Measurements from ENCODE around the gene PARP14. TPM values are rescaled to one million over a fixed set of nuclear protein-coding genes. Genes with fewer than 3 reads are reported as not detected.
A peak's percentile ranks its signal among the peaks of the same experiment; 100 is the strongest.

PARP14 gene
- total and polyA plus RNA-seq, 10 of the 15 experiments (the other 5 are each of a cell fraction or from before 2014, with no cell fraction given) = 21.6 to 189 (median 92.7) TPM

DNA sequence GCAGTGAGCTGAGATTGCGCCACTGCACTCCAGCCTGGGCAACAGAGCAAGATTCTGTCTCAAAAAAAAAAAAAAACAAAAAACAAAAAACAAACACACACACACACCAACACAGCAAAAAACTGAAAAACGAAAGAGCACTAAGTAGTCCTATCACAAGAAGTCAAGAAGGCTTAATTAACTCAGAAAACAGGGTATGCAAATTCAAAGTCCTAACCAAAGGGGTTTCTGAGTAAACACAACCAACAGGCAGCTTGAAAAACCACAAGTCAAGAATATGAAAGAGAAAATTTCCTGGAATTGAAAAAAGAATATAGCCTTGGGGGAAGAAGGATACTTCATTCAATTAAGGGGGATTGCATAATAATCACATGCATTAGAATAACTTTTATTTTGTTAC is 37.7 kb upstream of the PARP14 start (continued):
- TF ChIP-seq ZNF622 (IDR thresholded peaks at IDR 0.05) (no peak), NFYA (IDR thresholded peaks at IDR 0.05; ENCODE audit: borderline replicate concordance, low read depth, low read length) (no peak), SUPT20H (IDR thresholded peaks at IDR 0.05; ENCODE audit: borderline replicate concordance, control insufficient read depth, low read depth, low read length) (no peak), CHD1 (IDR thresholded peaks at IDR 0.05; ENCODE audit: low read depth, low read length) (no peak), CREM (IDR thresholded peaks at IDR 0.05; ENCODE audit: low read depth) (no peak), RUNX3 (IDR thresholded peaks at IDR 0.05; ENCODE audit: low read length) (peak; percentile 70), MTA2 (IDR thresholded peaks at IDR 0.05; ENCODE audit: low read depth) (peak; percentile 87), SPI1 (IDR thresholded peaks at IDR 0.05; ENCODE audit: borderline replicate concordance, insufficient read depth, low read depth, low read length) (no peak), SMARCA5 (IDR thresholded peaks at IDR 0.05) (no peak), ZNF384 (IDR thresholded peaks at IDR 0.05; ENCODE audit: borderline replicate concordance, low read depth, low read length) (peak; percentile 70), NR2F1 (conservative IDR thresholded peaks at IDR 0.05) (no peak), ATF7 (IDR thresholded peaks at IDR 0.05; ENCODE audit: low read depth) (peak; percentile 64; the same call in 1 of the 2 replicates), BCL11A (IDR thresholded peaks at IDR 0.05; ENCODE audit: low read depth, low read length) (0 out of 2 replicates have a peak, but pooled peaks have one; percentile 14), WRNIP1 (IDR thresholded peaks at IDR 0.05; ENCODE audit: borderline replicate concordance, low read depth, low read length) (no peak), POLR2AphosphoS2 (IDR thresholded peaks at IDR 0.05; ENCODE audit: low read depth, low read length) (no peak), YY1 (IDR thresholded peaks at IDR 0.05; ENCODE audit: low read depth, low read length) (no peak), TCF12 (IDR thresholded peaks at IDR 0.05; ENCODE audit: low read depth, low read length) (no peak), POLR2AphosphoS5 (IDR thresholded peaks at IDR 0.05; ENCODE audit: low read length) (no peak), NBN (IDR thresholded peaks at IDR 0.05) (peak; percentile 90)
- TF ChIP-seq, protein P1, sequence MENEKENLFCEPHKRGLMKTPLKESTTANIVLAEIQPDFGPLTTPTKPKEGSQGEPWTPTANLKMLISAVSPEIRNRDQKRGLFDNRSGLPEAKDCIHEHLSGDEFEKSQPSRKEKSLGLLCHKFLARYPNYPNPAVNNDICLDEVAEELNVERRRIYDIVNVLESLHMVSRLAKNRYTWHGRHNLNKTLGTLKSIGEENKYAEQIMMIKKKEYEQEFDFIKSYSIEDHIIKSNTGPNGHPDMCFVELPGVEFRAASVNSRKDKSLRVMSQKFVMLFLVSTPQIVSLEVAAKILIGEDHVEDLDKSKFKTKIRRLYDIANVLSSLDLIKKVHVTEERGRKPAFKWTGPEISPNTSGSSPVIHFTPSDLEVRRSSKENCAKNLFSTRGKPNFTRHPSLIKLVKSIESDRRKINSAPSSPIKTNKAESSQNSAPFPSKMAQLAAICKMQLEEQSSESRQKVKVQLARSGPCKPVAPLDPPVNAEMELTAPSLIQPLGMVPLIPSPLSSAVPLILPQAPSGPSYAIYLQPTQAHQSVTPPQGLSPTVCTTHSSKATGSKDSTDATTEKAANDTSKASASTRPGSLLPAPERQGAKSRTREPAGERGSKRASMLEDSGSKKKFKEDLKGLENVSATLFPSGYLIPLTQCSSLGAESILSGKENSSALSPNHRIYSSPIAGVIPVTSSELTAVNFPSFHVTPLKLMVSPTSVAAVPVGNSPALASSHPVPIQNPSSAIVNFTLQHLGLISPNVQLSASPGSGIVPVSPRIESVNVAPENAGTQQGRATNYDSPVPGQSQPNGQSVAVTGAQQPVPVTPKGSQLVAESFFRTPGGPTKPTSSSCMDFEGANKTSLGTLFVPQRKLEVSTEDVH (IDR thresholded peaks at IDR 0.05; ENCODE audit: low read depth, partially characterized antibody) = no peak
- TF ChIP-seq, protein P2, sequence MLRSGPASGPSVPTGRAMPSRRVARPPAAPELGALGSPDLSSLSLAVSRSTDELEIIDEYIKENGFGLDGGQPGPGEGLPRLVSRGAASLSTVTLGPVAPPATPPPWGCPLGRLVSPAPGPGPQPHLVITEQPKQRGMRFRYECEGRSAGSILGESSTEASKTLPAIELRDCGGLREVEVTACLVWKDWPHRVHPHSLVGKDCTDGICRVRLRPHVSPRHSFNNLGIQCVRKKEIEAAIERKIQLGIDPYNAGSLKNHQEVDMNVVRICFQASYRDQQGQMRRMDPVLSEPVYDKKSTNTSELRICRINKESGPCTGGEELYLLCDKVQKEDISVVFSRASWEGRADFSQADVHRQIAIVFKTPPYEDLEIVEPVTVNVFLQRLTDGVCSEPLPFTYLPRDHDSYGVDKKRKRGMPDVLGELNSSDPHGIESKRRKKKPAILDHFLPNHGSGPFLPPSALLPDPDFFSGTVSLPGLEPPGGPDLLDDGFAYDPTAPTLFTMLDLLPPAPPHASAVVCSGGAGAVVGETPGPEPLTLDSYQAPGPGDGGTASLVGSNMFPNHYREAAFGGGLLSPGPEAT (IDR thresholded peaks at IDR 0.05; ENCODE audit: low read depth) = 0 out of 2 replicates have a peak, but pooled peaks have one; percentile 63
- TF ChIP-seq, protein P3, sequence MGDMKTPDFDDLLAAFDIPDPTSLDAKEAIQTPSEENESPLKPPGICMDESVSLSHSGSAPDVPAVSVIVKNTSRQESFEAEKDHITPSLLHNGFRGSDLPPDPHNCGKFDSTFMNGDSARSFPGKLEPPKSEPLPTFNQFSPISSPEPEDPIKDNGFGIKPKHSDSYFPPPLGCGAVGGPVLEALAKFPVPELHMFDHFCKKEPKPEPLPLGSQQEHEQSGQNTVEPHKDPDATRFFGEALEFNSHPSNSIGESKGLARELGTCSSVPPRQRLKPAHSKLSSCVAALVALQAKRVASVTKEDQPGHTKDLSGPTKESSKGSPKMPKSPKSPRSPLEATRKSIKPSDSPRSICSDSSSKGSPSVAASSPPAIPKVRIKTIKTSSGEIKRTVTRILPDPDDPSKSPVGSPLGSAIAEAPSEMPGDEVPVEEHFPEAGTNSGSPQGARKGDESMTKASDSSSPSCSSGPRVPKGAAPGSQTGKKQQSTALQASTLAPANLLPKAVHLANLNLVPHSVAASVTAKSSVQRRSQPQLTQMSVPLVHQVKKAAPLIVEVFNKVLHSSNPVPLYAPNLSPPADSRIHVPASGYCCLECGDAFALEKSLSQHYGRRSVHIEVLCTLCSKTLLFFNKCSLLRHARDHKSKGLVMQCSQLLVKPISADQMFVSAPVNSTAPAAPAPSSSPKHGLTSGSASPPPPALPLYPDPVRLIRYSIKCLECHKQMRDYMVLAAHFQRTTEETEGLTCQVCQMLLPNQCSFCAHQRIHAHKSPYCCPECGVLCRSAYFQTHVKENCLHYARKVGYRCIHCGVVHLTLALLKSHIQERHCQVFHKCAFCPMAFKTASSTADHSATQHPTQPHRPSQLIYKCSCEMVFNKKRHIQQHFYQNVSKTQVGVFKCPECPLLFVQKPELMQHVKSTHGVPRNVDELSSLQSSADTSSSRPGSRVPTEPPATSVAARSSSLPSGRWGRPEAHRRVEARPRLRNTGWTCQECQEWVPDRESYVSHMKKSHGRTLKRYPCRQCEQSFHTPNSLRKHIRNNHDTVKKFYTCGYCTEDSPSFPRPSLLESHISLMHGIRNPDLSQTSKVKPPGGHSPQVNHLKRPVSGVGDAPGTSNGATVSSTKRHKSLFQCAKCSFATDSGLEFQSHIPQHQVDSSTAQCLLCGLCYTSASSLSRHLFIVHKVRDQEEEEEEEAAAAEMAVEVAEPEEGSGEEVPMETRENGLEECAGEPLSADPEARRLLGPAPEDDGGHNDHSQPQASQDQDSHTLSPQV (IDR thresholded peaks at IDR 0.05) = no peak
- TF ChIP-seq, protein P4, sequence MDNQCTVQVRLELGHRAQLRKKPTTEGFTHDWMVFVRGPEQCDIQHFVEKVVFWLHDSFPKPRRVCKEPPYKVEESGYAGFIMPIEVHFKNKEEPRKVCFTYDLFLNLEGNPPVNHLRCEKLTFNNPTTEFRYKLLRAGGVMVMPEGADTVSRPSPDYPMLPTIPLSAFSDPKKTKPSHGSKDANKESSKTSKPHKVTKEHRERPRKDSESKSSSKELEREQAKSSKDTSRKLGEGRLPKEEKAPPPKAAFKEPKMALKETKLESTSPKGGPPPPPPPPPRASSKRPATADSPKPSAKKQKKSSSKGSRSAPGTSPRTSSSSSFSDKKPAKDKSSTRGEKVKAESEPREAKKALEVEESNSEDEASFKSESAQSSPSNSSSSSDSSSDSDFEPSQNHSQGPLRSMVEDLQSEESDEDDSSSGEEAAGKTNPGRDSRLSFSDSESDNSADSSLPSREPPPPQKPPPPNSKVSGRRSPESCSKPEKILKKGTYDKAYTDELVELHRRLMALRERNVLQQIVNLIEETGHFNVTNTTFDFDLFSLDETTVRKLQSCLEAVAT (IDR thresholded peaks at IDR 0.05) = peak; percentile 84

Data from GM12878 (cell line).